ENCODE measurements around the gene VPS26B. TPM values are rescaled to one million over a fixed set of nuclear protein-coding genes. Genes with fewer than 3 reads are reported as not detected.

VPS26B gene
- total RNA-seq, 1 experiment from 2014 or later, result 29.3 TPM

DNA sequence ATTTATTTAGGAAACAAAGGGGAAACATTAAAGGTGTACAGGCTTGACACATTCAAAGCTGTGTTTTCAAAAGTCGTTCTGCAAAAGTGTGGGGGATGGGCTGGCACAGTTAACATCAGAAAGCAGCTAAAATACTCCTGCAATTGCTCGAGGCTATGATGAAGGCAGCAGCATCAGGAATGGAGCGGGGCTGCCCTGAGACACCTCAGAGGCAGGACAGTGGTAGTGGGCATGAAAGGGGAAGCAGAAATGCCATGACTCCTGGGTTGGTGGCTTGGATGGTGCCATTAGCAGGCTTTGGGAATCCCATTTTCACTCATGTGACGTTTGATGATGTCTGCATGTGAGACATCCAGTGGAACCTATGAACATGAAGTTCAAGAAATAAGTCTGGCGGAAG, 1.4 kb upstream of the VPS26B start (continued):
- TF ChIP-seq HMGXB4 (CRISPR knock-in tag; IDR thresholded peaks at IDR 0.05) (no peak), USF1 (CRISPR knock-in tag; IDR thresholded peaks at IDR 0.05) (no peak)

GRCh38 chr11:134224710-134225664, 516 bp downstream of the VPS26B start:
- peaks cover 9% of the 10 kb centered on the region for H3K36me3 Mint-ChIP-seq
- ChIA-PET CTCF (interaction anchor here (0.6 to 3.3 kb wide), 13 partner anchors 10 to 297 kb away, joined by 3 to 22 read pairs (median 4); partner anchors contain the start of genes ACAD8, GLB1L2, GLB1L3 and THYN1), POLR2A (interaction anchor here (1.2 kb wide), 1 partner anchor 29 kb away, joined by 4 read pairs; the partner anchor contains the start of genes ACAD8 and THYN1)
- peak overlapping the region; percentile 93 for H3K4me3 Mint-ChIP-seq
- ATAC-seq (peak; percentile 34), DNase-seq (ENCODE audit: low spot score) (peak; percentile 30)
- H3K27ac Mint-ChIP-seq, result no peak overlapping the region
- H3K27me3 Mint-ChIP-seq (ENCODE audit: low read depth), result peaks cover 8% of the 10 kb centered on the region
- H3K9me3 Mint-ChIP-seq, result no peaks in the 10 kb centered on the region
- H3K4me1 Mint-ChIP-seq, result peaks cover 35% of the 10 kb centered on the region
- TF ChIP-seq ESRRA (CRISPR knock-in tag; IDR thresholded peaks at IDR 0.05; ENCODE audit: borderline replicate concordance), result no peak
- 0 out of 2 replicates have a peak, but pooled peaks have one; percentile 4 for TF ChIP-seq GABPB1 (CRISPR knock-in tag; IDR thresholded peaks at IDR 0.05)
- no peak for TF ChIP-seq E2F4 (CRISPR knock-in tag; IDR thresholded peaks at IDR 0.05; ENCODE audit: borderline replicate concordance, low read depth)
- no peak for TF ChIP-seq ZNF219 (CRISPR knock-in tag; IDR thresholded peaks at IDR 0.05; ENCODE audit: borderline replicate concordance)
- 0 out of 2 replicates have a peak, but pooled peaks have one; percentile 27 for TF ChIP-seq FOXK1 (CRISPR knock-in tag; IDR thresholded peaks at IDR 0.05)
- TF ChIP-seq ZNF263 (CRISPR knock-in tag; IDR thresholded peaks at IDR 0.05; ENCODE audit: low read depth), result no peak
- TF ChIP-seq, protein P1, sequence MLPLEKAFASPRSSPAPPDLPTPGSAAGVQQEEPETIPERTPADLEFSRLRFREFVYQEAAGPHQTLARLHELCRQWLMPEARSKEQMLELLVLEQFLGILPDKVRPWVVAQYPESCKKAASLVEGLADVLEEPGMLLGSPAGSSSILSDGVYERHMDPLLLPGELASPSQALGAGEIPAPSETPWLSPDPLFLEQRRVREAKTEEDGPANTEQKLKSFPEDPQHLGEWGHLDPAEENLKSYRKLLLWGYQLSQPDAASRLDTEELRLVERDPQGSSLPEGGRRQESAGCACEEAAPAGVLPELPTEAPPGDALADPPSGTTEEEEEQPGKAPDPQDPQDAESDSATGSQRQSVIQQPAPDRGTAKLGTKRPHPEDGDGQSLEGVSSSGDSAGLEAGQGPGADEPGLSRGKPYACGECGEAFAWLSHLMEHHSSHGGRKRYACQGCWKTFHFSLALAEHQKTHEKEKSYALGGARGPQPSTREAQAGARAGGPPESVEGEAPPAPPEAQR (CRISPR knock-in tag; IDR thresholded peaks at IDR 0.05), result no peak
- TF ChIP-seq FOXP1 (CRISPR knock-in tag; IDR thresholded peaks at IDR 0.05; ENCODE audit: borderline replicate concordance), result peak; percentile 4
- TF ChIP-seq, protein P2, sequence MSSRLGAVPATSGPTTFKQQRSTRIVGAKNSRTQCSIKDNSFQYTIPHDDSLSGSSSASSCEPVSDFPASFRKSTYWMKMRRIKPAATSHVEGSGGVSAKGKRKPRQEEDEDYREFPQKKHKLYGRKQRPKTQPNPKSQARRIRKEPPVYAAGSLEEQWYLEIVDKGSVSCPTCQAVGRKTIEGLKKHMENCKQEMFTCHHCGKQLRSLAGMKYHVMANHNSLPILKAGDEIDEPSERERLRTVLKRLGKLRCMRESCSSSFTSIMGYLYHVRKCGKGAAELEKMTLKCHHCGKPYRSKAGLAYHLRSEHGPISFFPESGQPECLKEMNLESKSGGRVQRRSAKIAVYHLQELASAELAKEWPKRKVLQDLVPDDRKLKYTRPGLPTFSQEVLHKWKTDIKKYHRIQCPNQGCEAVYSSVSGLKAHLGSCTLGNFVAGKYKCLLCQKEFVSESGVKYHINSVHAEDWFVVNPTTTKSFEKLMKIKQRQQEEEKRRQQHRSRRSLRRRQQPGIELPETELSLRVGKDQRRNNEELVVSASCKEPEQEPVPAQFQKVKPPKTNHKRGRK (CRISPR knock-in tag; IDR thresholded peaks at IDR 0.05; ENCODE audit: borderline replicate concordance), result no peak
- TF ChIP-seq SP1 (CRISPR knock-in tag; conservative IDR thresholded peaks at IDR 0.05), result peak; percentile 79
- TF ChIP-seq ERG (CRISPR knock-in tag; IDR thresholded peaks at IDR 0.05), result no peak
- TF ChIP-seq, protein P3, sequence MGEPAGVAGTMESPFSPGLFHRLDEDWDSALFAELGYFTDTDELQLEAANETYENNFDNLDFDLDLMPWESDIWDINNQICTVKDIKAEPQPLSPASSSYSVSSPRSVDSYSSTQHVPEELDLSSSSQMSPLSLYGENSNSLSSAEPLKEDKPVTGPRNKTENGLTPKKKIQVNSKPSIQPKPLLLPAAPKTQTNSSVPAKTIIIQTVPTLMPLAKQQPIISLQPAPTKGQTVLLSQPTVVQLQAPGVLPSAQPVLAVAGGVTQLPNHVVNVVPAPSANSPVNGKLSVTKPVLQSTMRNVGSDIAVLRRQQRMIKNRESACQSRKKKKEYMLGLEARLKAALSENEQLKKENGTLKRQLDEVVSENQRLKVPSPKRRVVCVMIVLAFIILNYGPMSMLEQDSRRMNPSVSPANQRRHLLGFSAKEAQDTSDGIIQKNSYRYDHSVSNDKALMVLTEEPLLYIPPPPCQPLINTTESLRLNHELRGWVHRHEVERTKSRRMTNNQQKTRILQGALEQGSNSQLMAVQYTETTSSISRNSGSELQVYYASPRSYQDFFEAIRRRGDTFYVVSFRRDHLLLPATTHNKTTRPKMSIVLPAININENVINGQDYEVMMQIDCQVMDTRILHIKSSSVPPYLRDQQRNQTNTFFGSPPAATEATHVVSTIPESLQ (CRISPR knock-in tag; IDR thresholded peaks at IDR 0.05), result no peak
- TF ChIP-seq ZBTB43 (CRISPR knock-in tag; IDR thresholded peaks at IDR 0.05), result 0 out of 2 replicates have a peak, but pooled peaks have one; percentile 32
- TF ChIP-seq, protein P4, sequence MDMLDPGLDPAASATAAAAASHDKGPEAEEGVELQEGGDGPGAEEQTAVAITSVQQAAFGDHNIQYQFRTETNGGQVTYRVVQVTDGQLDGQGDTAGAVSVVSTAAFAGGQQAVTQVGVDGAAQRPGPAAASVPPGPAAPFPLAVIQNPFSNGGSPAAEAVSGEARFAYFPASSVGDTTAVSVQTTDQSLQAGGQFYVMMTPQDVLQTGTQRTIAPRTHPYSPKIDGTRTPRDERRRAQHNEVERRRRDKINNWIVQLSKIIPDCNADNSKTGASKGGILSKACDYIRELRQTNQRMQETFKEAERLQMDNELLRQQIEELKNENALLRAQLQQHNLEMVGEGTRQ (CRISPR knock-in tag; IDR thresholded peaks at IDR 0.05), result no peak
- no peak for TF ChIP-seq CREB1 (CRISPR knock-in tag; IDR thresholded peaks at IDR 0.05)
- no peak; the same call in 1 of the 2 replicates for TF ChIP-seq TP53 (CRISPR knock-in tag; IDR thresholded peaks at IDR 0.05)
- TF ChIP-seq ZNF396 (CRISPR knock-in tag; IDR thresholded peaks at IDR 0.05; ENCODE audit: borderline replicate concordance), result no peak
- TF ChIP-seq MAX (CRISPR knock-in tag; IDR thresholded peaks at IDR 0.05), result 0 out of 2 replicates have a peak, but pooled peaks have one; percentile 18
